ENCODE results near the gene FIBCD1.

The FIBCD1 gene

DNA sequence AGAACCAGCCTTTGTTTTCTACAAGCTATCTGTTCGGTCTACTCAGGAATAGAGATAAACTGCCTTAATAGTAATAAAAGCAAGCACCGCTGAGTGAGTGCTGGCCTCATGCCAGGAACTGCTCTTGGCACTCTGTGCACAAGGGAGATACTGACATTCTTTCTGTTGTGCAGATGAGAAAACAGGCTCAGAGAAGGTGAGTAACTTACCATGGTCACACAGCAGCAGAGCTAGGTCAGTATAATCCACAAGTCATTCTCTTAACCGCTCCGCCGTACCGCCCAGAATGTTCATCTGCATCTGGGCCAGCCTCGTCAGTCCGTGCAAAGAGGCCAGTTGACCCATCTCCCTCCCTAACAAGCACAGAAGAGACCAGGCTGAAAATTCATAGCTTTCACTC is 69.8 kb downstream of the FIBCD1 start:
- Histone ChIP-seq H3K4me3 (ENCODE audit: low read length) (no peak overlapping the region), H3K36me3 (ENCODE audit: insufficient read depth, low read length) (peaks cover 67% of the 10 kb centered on the region), H3K4me2 (ENCODE audit: low read length) (no peak overlapping the region), H3K27me3 (ENCODE audit: control insufficient read depth, insufficient read depth, low read length) (no peaks in the 10 kb centered on the region), H3K9me3 (replicated peaks; ENCODE audit: low read length) (no peaks in the 10 kb centered on the region), H3K4me1 (ENCODE audit: control insufficient read depth, insufficient read depth, low read length) (no peaks in the 10 kb centered on the region), H3K9ac (ENCODE audit: low read depth, low read length) (no peak overlapping the region)

DNA sequence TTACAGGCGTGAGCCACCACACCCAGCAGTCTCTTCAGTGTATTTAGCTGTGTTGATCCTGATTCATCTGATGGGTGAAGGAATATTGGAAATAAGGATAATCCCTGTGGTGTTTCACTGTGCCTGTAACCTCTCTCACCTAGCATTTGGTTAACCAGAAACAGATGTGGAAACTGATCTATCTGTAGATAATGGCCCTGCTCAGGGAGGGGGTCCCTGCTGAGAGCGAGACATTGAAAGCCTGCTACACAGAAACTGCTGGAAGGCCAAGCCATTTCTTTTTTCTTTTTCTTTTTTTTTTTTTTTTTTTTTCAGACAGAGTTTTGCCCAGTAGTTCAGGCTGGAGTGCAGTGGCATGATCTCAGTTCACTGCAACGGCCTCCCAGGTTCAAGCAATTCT is 70.8 kb downstream of the FIBCD1 start:
- Histone ChIP-seq H3K9me3 (replicated peaks; ENCODE audit: low read length) (no peaks in the 10 kb centered on the region), H3K36me3 (ENCODE audit: insufficient read depth, low read length) (peaks cover 65% of the 10 kb centered on the region), H3K9ac (ENCODE audit: low read depth, low read length) (no peak overlapping the region), H3K4me1 (ENCODE audit: control insufficient read depth, insufficient read depth, low read length) (peaks cover 6% of the 10 kb centered on the region), H3K4me3 (ENCODE audit: low read length) (no peak overlapping the region), H3K4me2 (ENCODE audit: low read length) (no peak overlapping the region), H3K27me3 (ENCODE audit: control insufficient read depth, insufficient read depth, low read length) (no peaks in the 10 kb centered on the region)

DNA sequence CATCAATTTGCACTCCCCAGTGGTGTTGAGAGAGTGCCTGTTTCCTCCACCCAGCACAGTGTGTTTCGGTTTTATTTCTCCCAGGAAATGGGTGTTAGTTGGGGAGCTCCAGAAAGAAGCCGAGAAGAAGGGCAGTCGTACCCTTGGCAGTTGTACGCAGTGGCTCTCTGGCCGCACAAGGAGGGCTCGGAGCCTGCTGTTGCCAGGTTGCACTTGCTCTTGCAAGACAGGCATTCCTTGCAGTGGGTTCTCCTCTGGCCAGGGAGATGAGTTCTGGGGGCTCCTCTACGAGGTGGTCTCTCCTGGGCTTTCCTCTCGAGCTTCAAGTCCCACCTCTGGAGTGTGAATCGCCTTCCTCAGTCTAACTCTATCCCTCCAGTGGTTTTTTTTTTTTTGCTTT is 71.5 kb downstream of the FIBCD1 start:
- Histone ChIP-seq H3K27me3 (ENCODE audit: control insufficient read depth, insufficient read depth, low read length) (no peaks in the 10 kb centered on the region), H3K4me2 (ENCODE audit: low read length) (no peak overlapping the region), H3K9me3 (replicated peaks; ENCODE audit: low read length) (no peaks in the 10 kb centered on the region), H3K4me3 (ENCODE audit: low read length) (no peak overlapping the region), H3K4me1 (ENCODE audit: control insufficient read depth, insufficient read depth, low read length) (peaks cover 8% of the 10 kb centered on the region), H3K9ac (ENCODE audit: low read depth, low read length) (no peak overlapping the region), H3K36me3 (ENCODE audit: insufficient read depth, low read length) (peaks cover 65% of the 10 kb centered on the region)

DNA sequence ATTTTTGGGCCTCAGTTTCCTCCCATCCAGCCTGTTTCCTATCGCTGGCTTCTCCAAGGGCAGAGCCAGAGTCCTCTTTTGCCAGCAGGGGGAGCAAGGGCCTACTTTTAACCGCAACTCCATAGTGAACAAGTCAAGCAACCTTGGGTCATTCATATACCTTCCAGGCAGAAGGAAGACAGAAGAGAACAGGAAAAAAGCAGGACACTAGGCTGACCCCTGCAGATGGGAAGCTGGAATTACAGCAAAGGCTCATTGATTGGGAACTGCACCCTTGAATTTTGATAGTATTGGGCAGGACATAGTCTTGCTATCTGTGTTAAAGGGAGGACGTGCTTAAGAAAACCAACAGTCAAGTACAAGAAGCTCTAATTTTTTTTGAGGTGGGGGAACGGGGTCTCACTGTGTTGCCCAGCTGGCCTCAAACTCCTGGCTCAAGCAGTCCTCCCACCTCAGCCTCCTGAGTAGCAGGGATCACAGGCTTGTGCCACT is 72.5 kb downstream of the FIBCD1 start:
- no peak overlapping the region for H3K4me3 ChIP-seq (ENCODE audit: low read length)
- no peaks in the 10 kb centered on the region for H3K27me3 ChIP-seq (ENCODE audit: control insufficient read depth, insufficient read depth, low read length)
- no peak overlapping the region for H3K4me2 ChIP-seq (ENCODE audit: low read length)
- H3K9me3 ChIP-seq (replicated peaks; ENCODE audit: low read length), result no peaks in the 10 kb centered on the region
- peaks cover 60% of the 10 kb centered on the region for H3K36me3 ChIP-seq (ENCODE audit: insufficient read depth, low read length)
- peaks cover 17% of the 10 kb centered on the region for H3K4me1 ChIP-seq (ENCODE audit: control insufficient read depth, insufficient read depth, low read length)
- no peak overlapping the region for H3K9ac ChIP-seq (ENCODE audit: low read depth, low read length)

DNA sequence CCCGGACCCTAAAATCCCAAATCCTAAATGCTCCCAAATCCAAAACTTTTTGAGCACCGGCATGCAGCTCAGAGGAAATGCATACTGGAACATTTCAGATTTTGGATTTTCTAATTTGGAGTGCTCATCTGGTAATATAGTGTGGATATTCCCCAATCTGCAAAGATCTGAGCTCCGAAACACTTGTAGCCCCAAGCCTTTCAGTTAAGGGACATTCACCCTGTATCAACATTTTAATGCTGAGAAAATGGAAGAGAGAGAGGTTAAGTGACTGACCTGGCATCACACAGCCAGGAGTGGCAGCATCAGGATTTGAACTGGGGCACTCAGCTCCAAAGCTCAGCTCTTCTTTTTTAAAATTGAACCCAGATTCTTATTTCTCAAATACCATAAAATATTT is 73.1 kb downstream of the FIBCD1 start:
- no peaks in the 10 kb centered on the region for H3K9me3 ChIP-seq (replicated peaks; ENCODE audit: low read length)
- peaks cover 23% of the 10 kb centered on the region for H3K4me1 ChIP-seq (ENCODE audit: control insufficient read depth, insufficient read depth, low read length)
- peaks cover 55% of the 10 kb centered on the region for H3K36me3 ChIP-seq (ENCODE audit: insufficient read depth, low read length)

DNA sequence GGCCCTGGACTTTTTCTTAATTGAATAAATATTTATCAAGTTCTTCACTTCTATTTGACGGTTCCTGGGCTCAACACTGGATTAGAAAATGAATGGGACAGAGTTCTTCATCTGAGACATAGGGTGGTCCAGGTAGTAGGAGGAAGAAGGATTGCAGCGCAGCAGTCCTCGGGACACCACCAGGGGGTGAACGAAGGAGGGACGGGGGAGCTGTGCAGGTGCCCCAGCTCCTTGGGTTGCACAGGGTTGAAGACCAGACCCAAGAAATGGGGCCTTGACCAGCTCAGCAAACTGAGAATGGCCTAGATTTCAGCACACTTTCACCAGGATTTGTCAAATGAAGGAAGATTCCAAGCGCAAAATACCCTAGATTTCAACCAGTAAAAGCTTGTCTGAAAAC is 74.5 kb downstream of the FIBCD1 start:
- Histone ChIP-seq H3K9ac (ENCODE audit: low read depth, low read length) (no peak overlapping the region), H3K4me1 (ENCODE audit: control insufficient read depth, insufficient read depth, low read length) (peaks cover 35% of the 10 kb centered on the region), H3K4me2 (ENCODE audit: low read length) (no peak overlapping the region), H3K27me3 (ENCODE audit: control insufficient read depth, insufficient read depth, low read length) (no peaks in the 10 kb centered on the region), H3K36me3 (ENCODE audit: insufficient read depth, low read length) (peaks cover 56% of the 10 kb centered on the region), H3K4me3 (ENCODE audit: low read length) (no peak overlapping the region), H3K9me3 (replicated peaks; ENCODE audit: low read length) (no peaks in the 10 kb centered on the region)

More for the DNA sequence above, 73.1 kb downstream of the FIBCD1 start:
- Histone ChIP-seq H3K4me3 (ENCODE audit: low read length) (no peak overlapping the region), H3K27me3 (ENCODE audit: control insufficient read depth, insufficient read depth, low read length) (no peaks in the 10 kb centered on the region), H3K4me2 (ENCODE audit: low read length) (no peak overlapping the region), H3K9ac (ENCODE audit: low read depth, low read length) (no peak overlapping the region)

DNA sequence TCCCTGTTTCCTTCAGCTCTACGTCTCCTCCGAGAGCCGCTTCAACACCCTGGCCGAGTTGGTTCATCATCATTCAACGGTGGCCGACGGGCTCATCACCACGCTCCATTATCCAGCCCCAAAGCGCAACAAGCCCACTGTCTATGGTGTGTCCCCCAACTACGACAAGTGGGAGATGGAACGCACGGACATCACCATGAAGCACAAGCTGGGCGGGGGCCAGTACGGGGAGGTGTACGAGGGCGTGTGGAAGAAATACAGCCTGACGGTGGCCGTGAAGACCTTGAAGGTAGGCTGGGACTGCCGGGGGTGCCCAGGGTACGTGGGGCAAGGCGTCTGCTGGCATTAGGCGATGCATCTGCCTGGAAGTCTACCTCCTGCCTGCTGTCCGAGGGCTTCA is 76.3 kb downstream of the FIBCD1 start:
- Histone ChIP-seq H3K9me3 (replicated peaks; ENCODE audit: low read length) (no peaks in the 10 kb centered on the region), H3K9ac (ENCODE audit: low read depth, low read length) (no peak overlapping the region), H3K4me2 (ENCODE audit: low read length) (no peak overlapping the region), H3K27me3 (ENCODE audit: control insufficient read depth, insufficient read depth, low read length) (no peaks in the 10 kb centered on the region), H3K4me3 (ENCODE audit: low read length) (no peak overlapping the region), H3K36me3 (ENCODE audit: insufficient read depth, low read length) (peaks cover 60% of the 10 kb centered on the region), H3K4me1 (ENCODE audit: control insufficient read depth, insufficient read depth, low read length) (peaks cover 52% of the 10 kb centered on the region)

DNA sequence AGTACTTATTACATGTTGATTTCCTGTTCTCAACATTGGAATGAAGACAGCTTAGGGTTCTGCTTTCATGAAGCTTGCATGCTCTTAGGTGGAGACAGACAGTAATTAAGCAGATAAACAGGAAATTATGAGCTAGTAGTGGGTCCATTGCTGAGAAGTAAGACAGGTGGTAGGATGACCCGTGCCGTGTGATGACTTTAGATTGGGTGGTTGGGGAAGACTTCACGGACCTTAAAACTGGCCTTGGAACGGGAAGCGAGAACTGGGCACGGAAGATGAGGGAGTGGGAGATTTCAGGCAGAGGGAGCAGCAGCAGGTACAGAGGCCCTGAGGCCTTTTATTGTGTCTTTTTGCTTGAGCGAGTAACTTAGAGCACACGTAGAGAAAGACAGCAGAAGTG is 76.8 kb downstream of the FIBCD1 start:
- peaks cover 58% of the 10 kb centered on the region for H3K36me3 ChIP-seq (ENCODE audit: insufficient read depth, low read length)
- H3K9ac ChIP-seq (ENCODE audit: low read depth, low read length), result peak overlapping the region; percentile 75
- no peak overlapping the region for H3K4me3 ChIP-seq (ENCODE audit: low read length)
- peaks cover 57% of the 10 kb centered on the region for H3K4me1 ChIP-seq (ENCODE audit: control insufficient read depth, insufficient read depth, low read length)
- H3K4me2 ChIP-seq (ENCODE audit: low read length), result no peak overlapping the region
- no peaks in the 10 kb centered on the region for H3K27me3 ChIP-seq (ENCODE audit: control insufficient read depth, insufficient read depth, low read length)
- no peaks in the 10 kb centered on the region for H3K9me3 ChIP-seq (replicated peaks; ENCODE audit: low read length)

DNA sequence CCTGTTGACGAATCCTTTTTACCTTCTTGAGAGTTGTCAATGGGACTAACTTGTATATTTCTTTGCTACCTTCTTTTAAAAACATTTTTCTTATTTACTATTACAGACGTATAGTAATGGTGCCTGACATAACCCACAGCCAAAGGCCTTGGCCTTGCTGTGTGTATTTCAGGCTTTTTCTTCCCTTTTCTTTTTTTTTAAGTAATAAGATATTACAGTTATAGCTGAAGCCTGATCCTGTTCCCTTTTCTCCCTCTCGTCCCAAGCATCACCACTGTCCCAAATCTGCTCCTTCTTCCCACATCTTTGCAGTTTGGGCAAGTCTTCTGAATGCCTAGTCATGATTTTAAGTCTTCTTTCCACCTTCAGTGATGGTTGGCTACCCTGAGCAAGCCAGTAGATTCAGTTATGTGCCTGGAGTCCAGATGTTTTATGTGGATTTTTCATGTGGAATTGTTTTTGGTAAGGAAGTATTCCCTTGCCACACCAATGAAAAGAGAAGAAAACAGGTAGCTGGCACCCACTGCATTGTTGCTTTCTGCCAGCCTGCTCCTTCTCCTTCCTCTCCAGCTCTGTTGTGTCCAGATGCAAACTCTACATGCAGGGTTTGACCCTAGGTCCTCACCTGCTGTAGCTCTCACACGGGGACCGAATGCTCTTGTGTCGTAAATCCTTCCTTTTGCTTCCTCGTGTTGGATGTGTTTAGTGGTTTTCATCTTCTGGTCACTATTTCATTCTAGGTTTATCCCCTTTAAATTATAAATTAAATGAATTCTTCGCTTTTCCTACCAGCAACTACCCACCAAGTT is 77.5 kb downstream of the FIBCD1 start:
- H3K4me3 ChIP-seq (ENCODE audit: low read length), result no peak overlapping the region
- peak overlapping the region; percentile 73 for H3K4me2 ChIP-seq (ENCODE audit: low read length)
- no peaks in the 10 kb centered on the region for H3K27me3 ChIP-seq (ENCODE audit: control insufficient read depth, insufficient read depth, low read length)
- H3K4me1 ChIP-seq (ENCODE audit: control insufficient read depth, insufficient read depth, low read length), result peaks cover 59% of the 10 kb centered on the region
- H3K9me3 ChIP-seq (replicated peaks; ENCODE audit: low read length), result no peaks in the 10 kb centered on the region
- peaks cover 62% of the 10 kb centered on the region for H3K36me3 ChIP-seq (ENCODE audit: insufficient read depth, low read length)
- peak overlapping the region; percentile 75 for H3K9ac ChIP-seq (ENCODE audit: low read depth, low read length)

DNA sequence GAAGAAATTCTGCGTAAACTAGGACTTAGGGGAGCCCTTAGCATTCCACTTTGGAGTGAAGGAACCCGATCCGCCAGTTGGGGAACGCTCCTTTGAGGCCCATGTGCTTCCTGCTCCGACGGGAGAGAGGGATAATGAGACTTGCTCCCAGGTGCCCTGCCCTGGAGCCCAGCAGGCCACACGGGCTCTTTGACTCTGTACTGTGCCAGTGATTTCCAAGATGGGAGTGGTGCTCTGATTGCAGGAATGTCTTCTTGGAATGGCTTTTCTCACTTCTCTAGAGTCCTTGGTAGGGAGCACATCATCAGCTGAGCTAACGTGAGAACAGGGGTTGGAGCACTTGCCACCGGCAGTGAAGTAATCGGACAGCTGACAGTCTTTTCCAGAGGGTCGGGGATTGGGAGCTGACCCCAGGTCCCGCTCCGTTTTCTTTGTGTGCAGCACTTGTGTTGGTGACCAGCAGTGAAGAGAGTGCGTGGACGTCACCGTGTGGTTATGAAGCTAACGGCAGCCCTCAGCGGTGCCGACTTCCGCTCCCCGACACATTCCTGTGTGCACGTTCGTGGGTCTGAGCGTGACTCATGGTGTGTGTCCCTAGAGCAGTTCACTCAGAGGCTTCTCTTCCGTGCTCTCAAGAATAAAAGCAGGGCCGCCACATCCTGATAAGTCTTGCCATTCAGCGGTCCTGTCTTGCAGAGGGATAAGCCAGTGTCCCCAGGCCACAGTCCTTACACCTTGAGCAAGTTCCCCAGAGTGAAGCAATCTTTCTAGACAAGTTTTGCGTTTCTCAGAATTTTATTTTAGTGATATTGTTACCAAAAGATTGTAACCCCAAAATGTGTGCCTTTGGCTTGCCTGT is 78.4 kb downstream of the FIBCD1 start:
- H3K4me3 ChIP-seq (ENCODE audit: low read length), result peak overlapping the region; percentile 37
- peaks cover 63% of the 10 kb centered on the region for H3K36me3 ChIP-seq (ENCODE audit: insufficient read depth, low read length)
- H3K9ac ChIP-seq (ENCODE audit: low read depth, low read length), result peak overlapping the region; percentile 82
- H3K9me3 ChIP-seq (replicated peaks; ENCODE audit: low read length), result no peaks in the 10 kb centered on the region
- peaks cover 59% of the 10 kb centered on the region for H3K4me1 ChIP-seq (ENCODE audit: control insufficient read depth, insufficient read depth, low read length)
- peak overlapping the region; percentile 73 for H3K4me2 ChIP-seq (ENCODE audit: low read length)
- no peaks in the 10 kb centered on the region for H3K27me3 ChIP-seq (ENCODE audit: control insufficient read depth, insufficient read depth, low read length)

DNA sequence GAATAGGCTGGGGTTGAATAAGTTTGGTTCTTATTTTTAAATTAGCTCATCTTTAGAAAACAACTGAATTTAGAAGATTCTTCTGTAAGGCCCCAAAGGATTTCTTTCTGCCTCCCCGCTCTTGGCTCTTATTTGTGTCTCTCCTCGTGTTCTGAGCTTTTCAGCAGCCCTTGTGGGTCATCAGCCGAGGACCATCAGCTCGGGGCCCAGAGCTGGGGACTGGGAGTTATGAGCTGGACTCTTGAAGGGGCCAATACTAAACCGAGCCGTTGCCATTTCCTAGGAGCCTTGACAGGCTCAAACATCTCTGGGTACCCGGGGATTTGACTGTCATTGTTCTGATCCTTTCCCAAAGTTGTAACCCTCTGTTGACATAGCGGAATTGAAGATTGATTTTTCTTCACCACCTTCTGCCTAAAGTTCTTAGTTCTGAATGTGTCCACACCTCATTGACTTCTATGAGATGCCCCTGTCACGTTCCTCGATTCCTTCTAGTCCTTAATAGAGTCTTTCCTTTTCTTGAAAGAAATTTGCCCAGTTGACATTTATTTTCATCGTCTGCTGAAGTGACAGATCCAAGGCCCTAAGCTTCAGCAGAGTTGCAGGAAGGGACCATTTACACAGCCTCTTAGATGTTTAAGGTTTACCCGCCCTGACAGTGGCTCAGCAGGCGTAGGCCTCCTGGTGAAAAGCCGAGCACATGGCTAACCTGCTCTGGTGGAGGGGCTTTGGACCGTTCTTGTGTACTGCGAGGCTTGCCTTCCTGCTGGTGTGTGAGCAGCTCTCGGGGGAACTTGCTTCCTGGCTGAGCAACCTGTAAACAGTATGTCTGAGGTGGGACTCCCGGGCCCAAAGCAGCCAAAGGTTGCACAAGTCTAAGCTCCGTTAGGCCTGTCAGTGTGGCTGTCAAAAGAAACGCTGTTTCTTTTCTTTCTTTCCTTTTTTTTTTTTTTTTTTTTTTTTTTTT is 80.0 kb downstream of the FIBCD1 start:
- Histone ChIP-seq H3K27me3 (ENCODE audit: control insufficient read depth, insufficient read depth, low read length) (no peaks in the 10 kb centered on the region), H3K4me3 (ENCODE audit: low read length) (no peak overlapping the region), H3K4me2 (ENCODE audit: low read length) (peak overlapping the region; percentile 57), H3K4me1 (ENCODE audit: control insufficient read depth, insufficient read depth, low read length) (peaks cover 59% of the 10 kb centered on the region), H3K36me3 (ENCODE audit: insufficient read depth, low read length) (peaks cover 67% of the 10 kb centered on the region), H3K9ac (ENCODE audit: low read depth, low read length) (peak overlapping the region; percentile 82), H3K9me3 (replicated peaks; ENCODE audit: low read length) (no peaks in the 10 kb centered on the region)
